Measurements from ENCODE around the gene YIPF1. TPM values are rescaled to one million over a fixed set of nuclear protein-coding genes. Genes with fewer than 3 reads are reported as not detected.

The YIPF1 gene
- total RNA-seq: 16.5 and 17.2 TPM in 2 replicates

GRCh38 chr1:53889304-53890298 lies at the start of gene YIPF1:
YIPF1 (minus strand) TSS chr1:53889797; CDS start chr1:53888937, 860 bp downstream.

GRCh38 chr1:53893999-53894636 lies 4.5 kb upstream of the YIPF1 start, which contains the start of gene DIO1:
DIO1 (plus strand) TSS chr1:53894187; CDS start chr1:53894211, 24 bp downstream.

GRCh38 chr1:53837924-53838653 lies 51.5 kb downstream of the YIPF1 start, which contains the start of gene NDC1:
NDC1 (minus strand) TSS chr1:53838296; CDS start chr1:53838261, 35 bp downstream.

Other genes starting within 250 kb of the YIPF1 start
- gene GLIS1, start 150.6 kb downstream of the YIPF1 start, total RNA-seq: not detected in 2 replicates
- gene NDC1, start 51.5 kb downstream of the YIPF1 start, total RNA-seq: 32.1 and 37.6 TPM in 2 replicates
- not detected in 2 replicates for gene DIO1, start 4.4 kb upstream of the YIPF1 start, total RNA-seq
- gene IFT25, start 55.9 kb upstream of the YIPF1 start, total RNA-seq: 16.8 and 20.9 TPM in 2 replicates
- 25.9 and 29.2 TPM in 2 replicates for gene LRRC42, start 56.6 kb upstream of the YIPF1 start, total RNA-seq
- gene LDLRAD1, start 128.4 kb upstream of the YIPF1 start, total RNA-seq: not detected in 2 replicates
- 170 and 194 TPM in 2 replicates for gene TMEM59, start 163.4 kb upstream of the YIPF1 start, total RNA-seq
- gene TCEANC2, start 163.8 kb upstream of the YIPF1 start, total RNA-seq: 2.3 and 3.1 TPM in 2 replicates